ENCODE results near the gene R3HDML.

DNA sequence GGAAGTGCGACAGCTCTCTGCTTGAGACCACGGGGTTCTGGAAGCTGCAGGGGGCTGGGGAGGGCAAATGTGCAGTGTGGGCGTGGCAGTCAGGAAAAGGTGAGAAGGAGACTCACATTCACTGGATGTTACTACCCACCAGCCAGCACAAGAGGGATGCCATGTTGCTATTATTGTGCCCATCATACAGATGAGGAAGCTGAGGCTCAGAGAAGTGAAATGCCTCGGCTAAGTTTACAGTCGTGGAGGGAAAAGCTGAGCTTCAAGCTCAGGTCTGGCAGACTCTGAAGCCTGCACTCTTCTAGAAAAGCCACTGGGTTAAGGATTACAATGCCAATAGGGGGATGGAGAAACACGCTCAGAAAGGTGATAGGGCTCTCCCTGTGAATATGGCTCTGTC, 53.0 kb downstream of the R3HDML start:
- TF ChIP-seq CTCF (IDR thresholded peaks at IDR 0.05) (no peak), POLR2A (IDR thresholded peaks at IDR 0.05) (no peak)
